ENCODE results near the gene ATXN1.
"Not testable (repeated sequence)": the region's sequence is repeated elsewhere in the genome, so short reads cannot be mapped to it uniquely, and the experiment has no call there.

Gene ATXN1

GRCh38 chr6:16388488-16388887 is 372.8 kb downstream of the ATXN1 start:
- POLR2A ChIA-PET, result no interaction called here
- CTCF ChIA-PET, result no interaction called here
- no peak for DNase-seq (ENCODE audit: extremely low spot score)
- TF ChIP-seq HDGF (IDR thresholded peaks at IDR 0.05; ENCODE audit: borderline replicate concordance) (no peak), ELF4 (IDR thresholded peaks at IDR 0.05) (no peak), CTBP1 (IDR thresholded peaks at IDR 0.05; ENCODE audit: borderline replicate concordance) (no peak), L3MBTL2 (conservative IDR thresholded peaks at IDR 0.05) (no peak), SP1 (IDR thresholded peaks at IDR 0.05) (no peak), FOXM1 (IDR thresholded peaks at IDR 0.05; ENCODE audit: borderline replicate concordance) (no peak), NFRKB (IDR thresholded peaks at IDR 0.05) (no peak), TARDBP (IDR thresholded peaks at IDR 0.05) (no peak), LEF1 (IDR thresholded peaks at IDR 0.05; ENCODE audit: borderline replicate concordance) (no peak), ARNT (IDR thresholded peaks at IDR 0.05) (no peak), FOXA1 (IDR thresholded peaks at IDR 0.05) (no peak), BHLHE40 (IDR thresholded peaks at IDR 0.05; ENCODE audit: borderline replicate concordance) (no peak), ZNF384 (IDR thresholded peaks at IDR 0.05) (no peak)

- ChIA-PET POLR2A (no interaction called here), CTCF (interaction anchor here (0.5 kb wide), 1 partner anchor 352 kb away, joined by 3 read pairs; no protein-coding TSS in a partner anchor)
- TF ChIP-seq FOXA1 (IDR thresholded peaks at IDR 0.05), result no peak
- no peak for TF ChIP-seq LEF1 (IDR thresholded peaks at IDR 0.05; ENCODE audit: borderline replicate concordance)
- TF ChIP-seq ARNT (IDR thresholded peaks at IDR 0.05), result no peak
- TF ChIP-seq CTBP1 (IDR thresholded peaks at IDR 0.05; ENCODE audit: borderline replicate concordance), result no peak
- TF ChIP-seq ELF4 (IDR thresholded peaks at IDR 0.05), result no peak
- no peak for TF ChIP-seq ZNF384 (IDR thresholded peaks at IDR 0.05)
- no peak for DNase-seq (ENCODE audit: extremely low spot score)
These were observed 375.2 kb downstream of the ATXN1 start for GRCh38 chr6:16386057-16386456.

- CTCF ChIA-PET, result no interaction called here
- POLR2A ChIA-PET, result no interaction called here
- no peak for TF ChIP-seq LEF1 (IDR thresholded peaks at IDR 0.05; ENCODE audit: borderline replicate concordance)
- TF ChIP-seq HDGF (IDR thresholded peaks at IDR 0.05; ENCODE audit: borderline replicate concordance), result no peak
- no peak for TF ChIP-seq FOXK2 (IDR thresholded peaks at IDR 0.05)
- DNase-seq (ENCODE audit: extremely low spot score), result no peak
These were observed 377.6 kb downstream of the ATXN1 start for GRCh38 chr6:16383607-16384206.

- POLR2A ChIA-PET; DNase-seq (ENCODE audit: extremely low spot score); CTCF ChIA-PET: not testable (repeated sequence)
These were observed 379.3 kb downstream of the ATXN1 start for GRCh38 chr6:16381968-16382367.

GRCh38 chr6:16380220-16380809 is 380.9 kb downstream of the ATXN1 start:
- POLR2A ChIA-PET, result no interaction called here
- TF ChIP-seq HDGF (IDR thresholded peaks at IDR 0.05; ENCODE audit: borderline replicate concordance), result no peak
- no peak for TF ChIP-seq FOXA1 (IDR thresholded peaks at IDR 0.05)
- no peak for TF ChIP-seq FOXM1 (IDR thresholded peaks at IDR 0.05; ENCODE audit: borderline replicate concordance)
- TF ChIP-seq PKNOX1 (IDR thresholded peaks at IDR 0.05), result no peak
- no peak for TF ChIP-seq NFRKB (IDR thresholded peaks at IDR 0.05)
- no peak for TF ChIP-seq LEF1 (IDR thresholded peaks at IDR 0.05; ENCODE audit: borderline replicate concordance)
- TF ChIP-seq SUZ12 (IDR thresholded peaks at IDR 0.05), result no peak
- TF ChIP-seq CTBP1 (IDR thresholded peaks at IDR 0.05; ENCODE audit: borderline replicate concordance), result no peak
- no peak for TF ChIP-seq FOXK2 (IDR thresholded peaks at IDR 0.05)
- no peak for TF ChIP-seq L3MBTL2 (conservative IDR thresholded peaks at IDR 0.05)
- TF ChIP-seq ARNT (IDR thresholded peaks at IDR 0.05), result no peak
- TF ChIP-seq BHLHE40 (IDR thresholded peaks at IDR 0.05; ENCODE audit: borderline replicate concordance), result no peak
- TF ChIP-seq TARDBP (IDR thresholded peaks at IDR 0.05), result no peak
- no peak for TF ChIP-seq ZNF384 (IDR thresholded peaks at IDR 0.05)
- TF ChIP-seq ELF4 (IDR thresholded peaks at IDR 0.05), result no peak
- TF ChIP-seq SP1 (IDR thresholded peaks at IDR 0.05), result no peak
- no peak for DNase-seq (ENCODE audit: extremely low spot score)
- CTCF ChIA-PET, result interaction anchor here (0.6 to 1.2 kb wide), 3 partner anchors 9 to 136 kb away, joined by 3 read pairs; no protein-coding TSS in a partner anchor

GRCh38 chr6:16378360-16378759 is 382.9 kb downstream of the ATXN1 start:
- DNase-seq (ENCODE audit: extremely low spot score); POLR2A ChIA-PET; CTCF ChIA-PET: not testable (repeated sequence)

- ChIA-PET POLR2A (no interaction called here), CTCF (interaction anchor here (0.6 kb wide), 1 partner anchor 32 kb away, joined by 3 read pairs; no protein-coding TSS in a partner anchor)
- no peak for TF ChIP-seq CTBP1 (IDR thresholded peaks at IDR 0.05; ENCODE audit: borderline replicate concordance)
- no peak for TF ChIP-seq NFRKB (IDR thresholded peaks at IDR 0.05)
- no peak for TF ChIP-seq ELF4 (IDR thresholded peaks at IDR 0.05)
- no peak for TF ChIP-seq HDGF (IDR thresholded peaks at IDR 0.05; ENCODE audit: borderline replicate concordance)
- TF ChIP-seq L3MBTL2 (conservative IDR thresholded peaks at IDR 0.05), result no peak
- TF ChIP-seq LEF1 (IDR thresholded peaks at IDR 0.05; ENCODE audit: borderline replicate concordance), result no peak
- TF ChIP-seq FOXA1 (IDR thresholded peaks at IDR 0.05), result no peak
- no peak for TF ChIP-seq FOXM1 (IDR thresholded peaks at IDR 0.05; ENCODE audit: borderline replicate concordance)
- no peak for DNase-seq (ENCODE audit: extremely low spot score)
These were observed 383.8 kb downstream of the ATXN1 start for GRCh38 chr6:16377470-16377869.

- ChIA-PET POLR2A (no interaction called here), CTCF (interaction anchor here (1.5 kb wide), 1 partner anchor 44 kb away, joined by 3 read pairs; no protein-coding TSS in a partner anchor)
- TF ChIP-seq FOXA1 (IDR thresholded peaks at IDR 0.05), result no peak
- TF ChIP-seq PKNOX1 (IDR thresholded peaks at IDR 0.05), result no peak
- no peak for TF ChIP-seq ZNF384 (IDR thresholded peaks at IDR 0.05)
- no peak for TF ChIP-seq L3MBTL2 (conservative IDR thresholded peaks at IDR 0.05)
- no peak for TF ChIP-seq ARNT (IDR thresholded peaks at IDR 0.05)
- TF ChIP-seq LEF1 (IDR thresholded peaks at IDR 0.05; ENCODE audit: borderline replicate concordance), result no peak
- no peak for TF ChIP-seq SP1 (IDR thresholded peaks at IDR 0.05)
- TF ChIP-seq HDGF (IDR thresholded peaks at IDR 0.05; ENCODE audit: borderline replicate concordance), result no peak
- TF ChIP-seq FOXM1 (IDR thresholded peaks at IDR 0.05; ENCODE audit: borderline replicate concordance), result no peak
- TF ChIP-seq CTBP1 (IDR thresholded peaks at IDR 0.05; ENCODE audit: borderline replicate concordance), result no peak
- no peak for TF ChIP-seq FOXK2 (IDR thresholded peaks at IDR 0.05)
- TF ChIP-seq NFRKB (IDR thresholded peaks at IDR 0.05), result no peak
- TF ChIP-seq BHLHE40 (IDR thresholded peaks at IDR 0.05; ENCODE audit: borderline replicate concordance), result no peak
- TF ChIP-seq ELF4 (IDR thresholded peaks at IDR 0.05), result no peak
- TF ChIP-seq SUZ12 (IDR thresholded peaks at IDR 0.05), result no peak
- TF ChIP-seq TARDBP (IDR thresholded peaks at IDR 0.05), result no peak
- no peak for DNase-seq (ENCODE audit: extremely low spot score)
These were observed 385.4 kb downstream of the ATXN1 start for GRCh38 chr6:16375843-16376242.

Data from HEK293T (cell line).